NCI-H2227 (cell line): ENCODE results near the gene ROR2.
A peak's percentile ranks its signal among the peaks of the same experiment; 100 is the strongest.

Experiments used
- DNase-seq: peaks from one replicate; lab custom pipeline; 2025; ENCODE audit not compliant: unreplicated experiment; lab: John Stamatoyannopoulos, UW

ROR2 gene

DNA sequence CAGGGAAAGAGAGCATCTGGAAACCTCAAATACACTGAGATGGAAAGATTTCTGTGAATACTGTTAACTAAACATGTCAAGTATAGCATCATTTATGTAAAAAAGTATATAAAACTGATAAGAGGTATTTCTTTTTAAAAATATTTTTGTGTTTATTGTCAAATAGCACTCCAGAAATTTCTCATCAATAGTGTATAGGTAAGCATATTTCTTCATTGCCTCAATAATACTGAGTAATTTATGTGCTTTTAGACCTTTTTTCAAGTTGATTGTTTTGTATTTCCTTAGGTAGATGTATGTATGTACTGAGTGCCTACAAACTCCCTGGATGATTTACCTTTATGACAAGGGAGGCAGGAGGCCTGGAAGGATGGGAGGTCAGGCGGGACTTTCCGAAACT is 196.3 kb downstream of the ROR2 start:
- no peak for DNase-seq

- no peak for DNase-seq
Measured at GRCh38 chr9:91751922-91752321, 198.1 kb downstream of the ROR2 start.

DNA sequence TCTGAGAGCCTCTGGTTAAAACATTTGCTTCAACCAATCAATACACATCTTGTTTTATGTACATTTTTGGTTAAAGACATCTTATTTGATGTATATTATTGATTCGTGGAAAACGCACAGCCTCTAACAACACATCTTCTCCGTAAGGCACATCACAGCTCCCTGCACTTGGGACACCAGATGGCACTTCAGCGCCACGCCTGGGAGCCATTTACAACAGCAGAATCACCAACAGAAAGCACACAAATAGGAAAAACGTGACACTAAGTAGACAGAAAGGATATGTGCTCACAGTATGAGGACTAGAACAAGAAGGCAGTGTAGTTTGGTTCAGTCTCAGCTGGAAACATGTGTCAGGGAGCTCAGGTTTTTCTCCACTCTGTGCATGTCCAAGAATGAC is 199.7 kb downstream of the ROR2 start:
- DNase-seq = peak; percentile 28

GRCh38 chr9:91746904-91747303 is 203.1 kb downstream of the ROR2 start:
- DNase-seq = no peak

DNA sequence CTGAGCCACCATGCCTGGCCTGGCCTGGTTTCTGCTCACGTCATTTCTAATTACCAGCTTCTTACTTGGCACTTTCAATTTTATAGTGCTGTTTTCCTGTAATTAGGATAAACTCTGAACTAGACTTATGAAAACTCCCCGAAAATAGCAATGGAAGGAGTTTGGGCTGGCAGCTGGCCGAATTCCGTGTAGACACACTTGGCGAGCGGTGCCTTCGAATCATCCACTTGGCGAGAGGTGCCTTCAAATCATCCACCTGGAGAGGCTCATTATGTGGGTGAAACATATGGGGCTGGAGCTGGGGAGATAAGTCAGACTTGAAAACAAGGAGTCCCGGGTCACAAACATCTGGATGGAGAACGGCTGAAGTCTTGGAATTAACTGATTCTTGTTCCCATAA is 203.7 kb downstream of the ROR2 start:
- no peak for DNase-seq

DNA sequence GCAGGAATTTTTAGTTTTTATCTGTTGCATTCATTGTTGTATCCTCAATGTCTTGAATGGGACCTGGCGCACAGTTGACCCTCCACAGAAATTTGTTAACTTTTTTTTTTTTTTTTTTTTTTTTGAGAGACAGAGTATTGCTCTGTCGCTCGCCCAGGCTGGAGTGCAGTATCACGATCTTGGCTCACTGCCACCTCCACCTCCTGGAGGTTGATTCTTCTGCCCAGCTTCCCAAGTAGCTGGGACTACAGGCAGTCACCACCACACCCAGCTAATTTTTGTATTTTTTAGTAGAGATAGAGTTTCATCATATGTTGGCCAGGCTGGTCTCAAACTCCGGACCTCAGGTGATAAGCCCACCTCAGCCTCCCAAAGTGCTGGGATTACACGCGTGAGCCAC is 205.9 kb downstream of the ROR2 start:
- DNase-seq = no peak

- no peak for DNase-seq
Measured at GRCh38 chr9:91741522-91741921, 208.5 kb downstream of the ROR2 start.

- DNase-seq = no peak
Measured at GRCh38 chr9:91740701-91741100, 209.3 kb downstream of the ROR2 start.

- no peak for DNase-seq
Measured at GRCh38 chr9:91736898-91737601, 213.0 kb downstream of the ROR2 start.

- no peak for DNase-seq
Measured at GRCh38 chr9:91736311-91736710, 213.7 kb downstream of the ROR2 start.

- no peak for DNase-seq
Measured at GRCh38 chr9:91735049-91735448, 215.0 kb downstream of the ROR2 start.

GRCh38 chr9:91734371-91734981 is 215.6 kb downstream of the ROR2 start:
- peak; percentile 66 for DNase-seq

DNA sequence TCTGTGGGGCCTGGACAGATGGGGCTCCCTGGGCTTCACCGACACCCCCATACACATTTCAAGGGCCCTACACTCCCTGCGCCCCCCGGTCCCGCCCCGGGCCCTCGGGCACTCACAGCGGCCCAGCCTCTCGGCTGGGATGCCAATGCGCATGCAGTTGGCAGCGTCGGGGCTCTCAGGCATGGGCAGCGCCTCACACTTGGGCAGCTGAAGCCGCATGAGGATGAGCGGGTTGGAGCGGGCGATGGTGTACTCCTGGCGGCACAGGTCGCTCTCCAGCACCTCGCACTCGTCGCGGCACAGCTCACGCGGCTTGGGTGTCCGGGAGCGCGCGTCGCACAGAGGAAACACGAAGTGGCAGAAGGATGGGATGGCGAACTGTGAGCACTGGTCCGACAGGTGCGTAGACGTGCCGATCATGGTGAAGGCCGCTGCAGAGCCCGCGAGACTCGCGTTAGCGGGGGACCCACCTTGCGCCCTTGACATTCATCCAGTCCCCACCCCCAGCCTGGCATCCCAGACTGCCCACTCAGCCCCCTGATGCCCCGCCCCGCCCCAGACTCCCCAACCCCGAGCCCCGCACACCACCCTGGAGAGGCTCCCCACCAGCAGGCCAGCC is 216.9 kb downstream of the ROR2 start:
- DNase-seq = no peak

DNA sequence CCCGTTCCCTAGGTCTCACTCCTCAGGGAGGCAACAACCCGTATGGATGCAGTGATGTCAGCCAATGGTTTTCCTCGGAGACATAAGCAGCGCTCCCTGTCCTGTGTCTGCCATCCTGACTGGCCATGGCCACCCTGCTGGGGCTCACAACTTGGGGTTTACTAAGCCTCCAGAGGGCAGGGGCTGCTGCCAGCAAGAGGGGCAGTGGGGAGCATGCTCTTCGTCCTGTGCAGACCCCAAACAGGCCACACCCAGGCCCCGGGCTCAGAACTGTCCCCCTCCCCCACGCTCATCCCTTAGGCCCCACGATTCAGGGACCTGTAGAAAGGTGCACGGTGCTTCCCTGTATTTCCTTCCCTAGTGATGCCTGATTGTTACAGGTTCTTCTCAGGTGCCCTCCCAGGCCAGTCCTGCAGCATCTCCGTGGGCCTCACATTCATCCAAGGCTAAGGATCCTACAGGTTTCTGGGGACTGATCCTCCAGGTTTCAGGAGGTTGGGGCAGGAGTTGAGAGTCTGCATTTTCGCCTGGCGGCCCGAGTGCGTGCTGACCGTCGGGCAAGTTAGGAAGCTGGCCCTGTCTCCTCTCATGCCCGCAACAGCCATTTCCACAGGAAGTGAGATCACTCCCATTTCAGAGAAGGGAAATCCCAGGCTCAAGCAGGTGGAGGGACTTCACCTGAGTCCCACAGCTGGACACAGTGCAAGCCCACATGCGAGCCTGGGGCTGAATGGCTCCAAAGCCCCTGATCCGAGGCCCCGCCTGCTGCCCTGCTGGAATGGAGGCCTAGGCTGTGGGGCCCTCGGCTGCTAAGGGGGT is 217.6 kb downstream of the ROR2 start:
- no peak for DNase-seq

DNA sequence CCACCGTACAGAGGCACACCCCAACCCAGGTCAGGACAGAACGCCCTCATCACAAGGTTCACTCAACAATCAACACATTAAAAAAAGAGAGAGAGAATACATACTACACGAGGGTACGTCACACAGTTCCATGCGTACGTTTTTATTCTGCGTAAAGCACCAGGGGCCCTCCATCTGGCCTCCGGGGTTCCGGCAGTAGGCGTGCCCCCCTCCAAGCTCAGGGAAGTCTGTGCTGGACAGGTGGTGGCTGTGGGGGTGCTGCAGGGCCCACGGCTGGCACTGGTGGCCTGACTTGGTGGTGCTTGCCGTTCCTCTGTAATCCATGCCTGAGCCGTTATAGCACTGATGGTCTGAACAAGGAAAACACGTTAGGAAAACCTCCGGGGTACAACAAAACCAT is 219.2 kb downstream of the ROR2 start:
- DNase-seq = no peak

DNA sequence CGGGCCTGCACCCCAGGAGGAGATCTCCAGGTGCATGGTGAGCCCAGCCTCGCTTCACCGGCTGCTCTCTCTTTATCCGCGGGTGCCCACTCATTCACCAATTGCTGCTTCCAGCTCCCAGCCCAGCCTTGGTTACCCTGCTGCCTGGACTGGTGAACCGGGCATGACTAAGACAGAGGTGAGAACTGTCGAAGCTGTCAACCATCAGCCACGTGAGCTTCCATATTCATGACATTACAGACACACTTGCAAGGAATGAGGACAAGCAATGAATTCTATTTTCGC is 220.5 kb downstream of the ROR2 start:
- no peak for DNase-seq

- no peak for DNase-seq
Measured at GRCh38 chr9:91727972-91728371, 222.1 kb downstream of the ROR2 start.

DNA sequence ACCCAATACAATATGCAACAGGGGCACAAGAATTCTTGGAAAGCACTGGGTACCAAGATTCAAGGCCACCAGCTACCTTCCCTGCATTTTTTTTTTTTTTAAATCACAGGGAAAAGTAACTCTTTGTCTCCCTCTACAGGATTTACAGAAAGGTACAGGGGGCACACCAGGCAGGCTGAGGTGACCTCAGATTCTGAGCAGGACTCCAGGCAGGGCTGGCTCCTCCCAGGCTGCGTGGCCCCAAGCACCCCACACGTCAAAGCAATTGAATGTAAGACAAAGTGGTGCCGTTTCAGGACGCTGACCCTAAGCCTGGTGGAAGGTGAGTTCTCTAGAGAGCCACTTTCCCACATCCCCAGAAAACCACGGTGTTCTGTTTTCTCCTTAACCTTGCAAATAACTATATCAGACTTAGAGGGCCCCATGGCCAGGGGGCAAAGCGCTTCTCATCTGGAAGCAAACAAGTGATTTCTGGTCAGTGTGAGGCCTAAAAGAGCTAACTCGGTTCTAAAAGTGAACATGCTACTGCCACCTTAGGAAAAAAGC is 222.6 kb downstream of the ROR2 start:
- peak; percentile 32 for DNase-seq

- no peak for DNase-seq
Measured at GRCh38 chr9:91726406-91727100, 223.5 kb downstream of the ROR2 start.

DNA sequence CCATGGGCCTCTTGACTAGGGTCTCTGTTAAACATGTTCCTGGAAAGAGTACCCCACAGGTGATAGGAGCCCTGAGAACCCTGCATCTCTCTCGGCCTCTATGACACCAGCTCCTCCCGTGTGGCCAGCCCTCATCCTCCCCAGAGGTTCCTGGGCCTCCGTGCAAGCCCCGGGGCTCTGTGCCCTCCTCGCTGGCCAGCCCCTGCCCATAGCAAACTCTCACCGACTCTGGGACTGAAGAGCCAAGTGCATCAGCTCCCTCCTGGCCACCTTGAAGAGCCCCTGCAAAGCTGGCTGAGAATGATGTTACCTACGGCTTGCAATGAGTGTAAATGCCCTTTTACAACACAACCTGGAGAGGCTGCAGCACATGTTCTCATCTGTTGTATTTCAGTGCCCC is 224.4 kb downstream of the ROR2 start:
- no peak for DNase-seq
